Hepatocyte (in vitro differentiated cells): ENCODE measurements around the gene ERCC6L2. TPM values are rescaled to one million over a fixed set of nuclear protein-coding genes. Genes with fewer than 3 reads are reported as not detected.

Experiments
- DNase-seq: peaks from one replicate; pipeline ENCODE4 v3.0.0-alpha.2; 2016; ENCODE audit warnings: low spot score
- H2AFZ ChIP-seq: fragments of 200-600 bp; sonication (generic); 2 replicates; pipeline ENCODE4 v1.6.0; 2016; ENCODE audit warnings: antibody characterized with exemption, mild to moderate bottlenecking
- H3K27ac ChIP-seq: fragments of 200-600 bp; sonication (generic); 2 replicates; pipeline ENCODE4 v1.5.1; 2016; ENCODE audit warnings: mild to moderate bottlenecking
- H3K27me3 ChIP-seq: fragments of 200-600 bp; sonication (generic); 2 replicates; pipeline ENCODE4 v1.6.1; 2016
- H3K36me3 ChIP-seq: fragments of 200-600 bp; sonication (generic); replicated peaks from 2 replicates; pipeline ENCODE4 v1.5.1; 2016; ENCODE audit warnings: low read depth; ENCODE audit not compliant: insufficient read depth
- H3K4me1 ChIP-seq: fragments of 200-600 bp; sonication (generic); 2 replicates; pipeline ENCODE4 v1.5.1; 2016; ENCODE audit warnings: mild to moderate bottlenecking, moderate library complexity; ENCODE audit not compliant: insufficient read depth
- H3K4me2 ChIP-seq: fragments of 200-600 bp; sonication (generic); 2 replicates; pipeline ENCODE4 v1.6.0; 2016
- H3K4me3 ChIP-seq: fragments of 200-600 bp; sonication (generic); 2 replicates; pipeline ENCODE4 v1.5.1; 2016; ENCODE audit warnings: mild to moderate bottlenecking
- H3K79me2 ChIP-seq: fragments of 200-600 bp; sonication (generic); 2 replicates; pipeline ENCODE4 v1.6.0; 2017; ENCODE audit warnings: mild to moderate bottlenecking
- H3K9me2 ChIP-seq: fragments of 200-600 bp; sonication (generic); replicated peaks from 2 replicates; pipeline ENCODE4 v1.6.0; 2017; ENCODE audit warnings: mild to moderate bottlenecking; ENCODE audit not compliant: insufficient read depth
- H3K9me3 ChIP-seq: fragments of 200-600 bp; sonication (generic); 2 replicates; pipeline ENCODE4 v1.5.1; 2016; ENCODE audit warnings: low read depth, mild to moderate bottlenecking
- H4K20me1 ChIP-seq: fragments of 200-600 bp; sonication (generic); 2 replicates; pipeline ENCODE4 v1.6.0; 2016; ENCODE audit warnings: mild to moderate bottlenecking; ENCODE audit not compliant: insufficient read depth, poor library complexity, severe bottlenecking
- CTCF ChIP-seq: fragments of 200-600 bp; sonication (generic); IDR thresholded peaks from 2 replicates; pipeline ENCODE4 v1.5.1; 2016; ENCODE audit warnings: antibody characterized with exemption, mild to moderate bottlenecking; ENCODE audit not compliant: poor library complexity
- EZH2 ChIP-seq: fragments of 200-600 bp; sonication (generic); IDR thresholded peaks from 2 replicates; pipeline ENCODE4 v1.6.1; 2016; ENCODE audit warnings: antibody characterized with exemption, mild to moderate bottlenecking, borderline replicate concordance
- EZH2phosphoT487 ChIP-seq: fragments of 200-600 bp; sonication (generic); IDR thresholded peaks from one replicate; pipeline ENCODE4 v1.6.1; 2018; ENCODE audit warnings: antibody characterized with exemption, mild to moderate bottlenecking, low read depth, moderate library complexity; ENCODE audit not compliant: unreplicated experiment, severe bottlenecking
- WGBS: methylation state at CpG from one replicate; pipeline ENCODE4 v1.1.6; 2016; ENCODE audit warnings: low lambda C conversion rate; ENCODE audit errors: missing lambda C conversion rate; 5-methylcytosine and 5-hydroxymethylcytosine counted together
- polyA plus RNA-seq: library from polyadenylated mRNA; unstranded; fragments of >200 nt; fragmentation: Nextera tagmentation; extraction: Ambion mirVana; gene quantifications from 2 replicates; pipeline ENCODE4 v1.2.1, GENCODE V29; 2016
- total RNA-seq: library from RNA; depleted of rRNA; stranded (reverse); fragments of >200 nt; gene quantifications from 2 replicates; pipeline ENCODE4 v1.2.3, GENCODE V29; 2014

ERCC6L2 gene
- total RNA-seq = 55.7 and 58.9 TPM in 2 replicates
- polyA plus RNA-seq = 17.6 and 21.5 TPM in 2 replicates

DNA sequence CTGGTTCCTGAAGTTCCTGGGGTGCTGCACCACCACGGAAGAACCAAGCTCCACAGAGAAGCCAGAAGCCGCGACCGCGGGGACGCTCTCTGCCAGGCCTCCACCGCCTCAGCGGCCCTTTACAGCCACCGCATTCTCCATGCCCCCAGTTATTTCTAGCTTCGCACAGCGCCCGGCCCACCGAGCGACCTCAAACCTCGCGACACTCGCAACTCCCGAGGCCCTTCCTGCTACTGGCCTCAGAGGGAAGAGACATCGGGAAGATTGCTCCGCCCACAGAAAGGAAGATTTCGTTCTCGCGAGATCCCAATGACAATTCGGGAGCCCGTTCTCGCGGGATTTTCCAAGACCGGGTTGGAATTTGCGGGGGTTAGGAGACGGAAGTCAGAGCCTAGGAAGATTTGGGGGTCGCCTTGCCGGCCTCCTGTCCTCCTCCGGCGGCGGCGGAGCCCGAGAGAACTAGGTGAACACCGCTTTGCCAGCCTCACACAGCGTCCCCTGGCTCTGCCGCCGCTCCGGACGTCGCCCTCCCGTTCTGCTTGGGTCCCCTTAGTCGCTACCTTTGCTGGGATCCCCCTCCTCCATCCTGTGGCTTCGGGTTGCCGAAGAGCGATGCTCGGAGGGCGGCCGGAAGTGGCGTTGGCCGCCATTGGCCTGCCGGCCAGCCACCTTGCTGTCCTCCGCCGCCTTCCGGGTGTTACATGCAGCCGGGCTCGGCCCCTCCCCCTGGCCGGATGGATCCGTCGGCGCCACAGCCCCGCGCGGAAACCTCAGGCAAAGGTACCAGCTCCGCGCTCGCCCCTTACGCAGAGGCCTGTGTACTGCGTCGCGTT lies at the start of gene ERCC6L2:
TSS of gene ERCC6L2 (plus strand) at position 387 of the 833 bp plus-strand sequence. CDS start at position 735, 348 bp downstream.
- peak; percentile 98 for DNase-seq
- H3K9me2 ChIP-seq = no peaks in the 10 kb centered on the region
- TF ChIP-seq EZH2phosphoT487 (no peak), EZH2 (no peak), CTCF (no peak)
- peak within 1 kb of the TSS; percentile 81 for H2AFZ ChIP-seq
- no peaks in the 10 kb centered on the region for H3K9me3 ChIP-seq
- H4K20me1 ChIP-seq = no peaks in the 10 kb centered on the region
- H3K27me3 ChIP-seq = no peaks in the 10 kb centered on the region
- H3K4me2 ChIP-seq = peak within 1 kb of the TSS; percentile 95
- WGBS = 2% methylated on average over 71 of the region's 74 CpGs
- H3K27ac ChIP-seq = no peak within 1 kb of the TSS
- peaks cover 15% of the 10 kb centered on the region for H3K4me1 ChIP-seq
- peaks cover 39% of the 10 kb centered on the region for H3K79me2 ChIP-seq
- H3K36me3 ChIP-seq = no peaks in the 10 kb centered on the region
- peak within 1 kb of the TSS; percentile 49 for H3K4me3 ChIP-seq

DNA sequence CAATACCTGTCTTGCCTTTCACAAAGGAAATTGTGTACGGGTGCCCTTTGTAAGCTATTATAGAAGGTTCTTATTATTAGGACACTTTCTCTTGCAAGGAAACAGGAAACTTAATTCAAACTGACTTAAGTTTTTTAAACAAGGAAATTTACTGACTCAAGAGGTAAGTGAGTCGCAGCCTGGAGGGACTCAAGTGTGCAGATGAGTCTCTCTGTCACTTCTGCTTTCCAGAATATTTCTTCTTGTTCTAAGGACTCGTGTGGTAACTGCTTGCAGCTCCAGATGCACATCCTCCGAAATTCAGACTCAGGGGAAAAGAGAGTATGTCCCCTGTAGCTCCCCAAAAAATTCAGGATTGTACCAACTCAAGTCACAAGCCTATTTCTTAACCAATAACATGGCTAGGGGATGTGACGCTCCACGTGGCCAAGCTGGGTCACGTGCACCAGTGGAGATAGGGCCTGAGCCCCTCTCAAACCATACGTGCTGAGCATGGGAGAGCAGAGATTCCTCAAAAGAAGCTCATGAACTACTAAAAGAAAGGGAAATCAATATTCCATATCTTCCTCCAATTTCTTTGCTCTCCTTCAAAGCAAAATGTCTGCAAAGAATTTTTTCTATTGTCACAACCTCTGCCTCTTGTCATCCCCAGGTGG lies 49.2 kb upstream of the ERCC6L2 start:
- no peaks in the 10 kb centered on the region for H3K27me3 ChIP-seq
- peaks cover 2% of the 10 kb centered on the region for H3K79me2 ChIP-seq
- TF ChIP-seq EZH2 (no peak), EZH2phosphoT487 (no peak), CTCF (no peak)
- no peak overlapping the region for H3K4me2 ChIP-seq
- no peak overlapping the region for H3K4me3 ChIP-seq
- H3K9me3 ChIP-seq = no peaks in the 10 kb centered on the region
- no peaks in the 10 kb centered on the region for H3K9me2 ChIP-seq
- no peaks in the 10 kb centered on the region for H4K20me1 ChIP-seq
- peaks cover 18% of the 10 kb centered on the region for H3K4me1 ChIP-seq
- no peaks in the 10 kb centered on the region for H3K36me3 ChIP-seq
- H2AFZ ChIP-seq = no peak overlapping the region
- no peak for DNase-seq
- no peak overlapping the region for H3K27ac ChIP-seq
- WGBS = 85% methylated on average over 8 of the region's 8 CpGs

- H4K20me1 ChIP-seq = no peaks in the 10 kb centered on the region
- H2AFZ ChIP-seq = no peak overlapping the region
- no peaks in the 10 kb centered on the region for H3K79me2 ChIP-seq
- H3K4me1 ChIP-seq = peaks cover 13% of the 10 kb centered on the region
- no peaks in the 10 kb centered on the region for H3K9me2 ChIP-seq
- no peak overlapping the region for H3K27ac ChIP-seq
- no peak overlapping the region for H3K4me3 ChIP-seq
- no peak overlapping the region for H3K4me2 ChIP-seq
- no peaks in the 10 kb centered on the region for H3K36me3 ChIP-seq
- H3K27me3 ChIP-seq = no peaks in the 10 kb centered on the region
- DNase-seq = no peak
- no peaks in the 10 kb centered on the region for H3K9me3 ChIP-seq
- WGBS = 100% methylated on average over 3 of the region's 3 CpGs
- no peak for TF ChIP-seq CTCF
- TF ChIP-seq EZH2phosphoT487 = no peak
- no peak for TF ChIP-seq EZH2
Measured at GRCh38 chr9:95830768-95831167, 44.7 kb upstream of the ERCC6L2 start.
